Measurements from ENCODE around the gene RPAP3. TPM values are rescaled to one million over a fixed set of nuclear protein-coding genes. Genes with fewer than 3 reads are reported as not detected.
A peak's percentile ranks its signal among the peaks of the same experiment; 100 is the strongest.

RPAP3 gene
- total RNA-seq, 1 donor from 2014 or later: 39.9 TPM

- no peaks in the 10 kb centered on the region for H3K9me3 Mint-ChIP-seq
- no peaks in the 10 kb centered on the region for H3K27me3 Mint-ChIP-seq
- DNase-seq (ENCODE audit: extremely low spot score, unreplicated experiment): no peak
- H3K4me1 Mint-ChIP-seq (ENCODE audit: unreplicated experiment): peaks cover 23% of the 10 kb centered on the region
- H3K4me3 Mint-ChIP-seq: no peak overlapping the region
- no peak for TF ChIP-seq CTCF (conservative IDR thresholded peaks at IDR 0.05)
- no peak overlapping the region for H3K27ac Mint-ChIP-seq
- H3K36me3 Mint-ChIP-seq: no peaks in the 10 kb centered on the region
Measured at GRCh38 chr12:47744778-47745436, 39.1 kb upstream of the RPAP3 start.

GRCh38 chr12:47744005-47744651 lies 38.3 kb upstream of the RPAP3 start:
- peaks cover 28% of the 10 kb centered on the region for H3K4me1 Mint-ChIP-seq (ENCODE audit: unreplicated experiment)
- peak; percentile 66 for TF ChIP-seq CTCF (conservative IDR thresholded peaks at IDR 0.05)
- no peak overlapping the region for H3K4me3 Mint-ChIP-seq
- H3K27ac Mint-ChIP-seq: peak overlapping the region; percentile 34
- no peak for DNase-seq (ENCODE audit: extremely low spot score, unreplicated experiment)
- no peaks in the 10 kb centered on the region for H3K27me3 Mint-ChIP-seq
- no peaks in the 10 kb centered on the region for H3K9me3 Mint-ChIP-seq
- no peaks in the 10 kb centered on the region for H3K36me3 Mint-ChIP-seq

GRCh38 chr12:47743311-47743860 lies 37.6 kb upstream of the RPAP3 start:
- TF ChIP-seq CTCF (conservative IDR thresholded peaks at IDR 0.05): no peak
- no peaks in the 10 kb centered on the region for H3K9me3 Mint-ChIP-seq
- H3K4me3 Mint-ChIP-seq: no peak overlapping the region
- DNase-seq (ENCODE audit: extremely low spot score, unreplicated experiment): no peak
- peaks cover 28% of the 10 kb centered on the region for H3K4me1 Mint-ChIP-seq (ENCODE audit: unreplicated experiment)
- H3K36me3 Mint-ChIP-seq: no peaks in the 10 kb centered on the region
- no peaks in the 10 kb centered on the region for H3K27me3 Mint-ChIP-seq
- no peak overlapping the region for H3K27ac Mint-ChIP-seq

DNA sequence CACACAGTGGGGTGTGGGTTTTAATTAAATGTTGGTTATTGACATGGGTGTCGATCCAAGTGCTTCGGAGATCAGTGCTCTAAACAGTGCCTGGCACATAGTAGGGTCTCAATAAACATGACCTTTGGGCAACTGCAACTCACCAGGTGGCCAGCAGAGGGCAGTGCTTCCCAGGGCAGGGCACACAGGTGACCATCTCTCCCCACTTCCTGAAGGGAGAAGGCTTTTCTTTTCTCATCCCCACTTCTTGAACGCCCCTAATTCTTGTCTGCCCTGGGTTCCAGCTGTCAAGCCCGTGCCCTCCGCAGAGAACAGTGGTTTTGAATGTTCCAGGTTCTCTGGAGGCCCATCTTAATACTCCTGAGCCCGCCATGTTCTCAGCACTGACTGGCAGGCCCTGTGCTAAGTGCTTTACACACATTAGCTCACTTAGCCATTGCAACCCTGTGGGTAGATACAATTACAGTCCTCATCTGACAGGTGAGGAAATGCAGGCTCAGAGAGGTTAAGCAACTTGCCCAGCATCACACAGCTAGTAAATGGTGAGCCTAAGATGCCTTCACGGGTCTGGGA lies 36.5 kb upstream of the RPAP3 start:
- no peak for DNase-seq (ENCODE audit: extremely low spot score, unreplicated experiment)
- H3K9me3 Mint-ChIP-seq: no peaks in the 10 kb centered on the region
- peaks cover 30% of the 10 kb centered on the region for H3K4me1 Mint-ChIP-seq (ENCODE audit: unreplicated experiment)
- no peaks in the 10 kb centered on the region for H3K27me3 Mint-ChIP-seq
- H3K36me3 Mint-ChIP-seq: no peaks in the 10 kb centered on the region
- H3K27ac Mint-ChIP-seq: peak overlapping the region; percentile 58
- no peak overlapping the region for H3K4me3 Mint-ChIP-seq
- peak; percentile 98 for TF ChIP-seq CTCF (conservative IDR thresholded peaks at IDR 0.05)

- H3K4me3 Mint-ChIP-seq: no peak overlapping the region
- H3K4me1 Mint-ChIP-seq (ENCODE audit: unreplicated experiment): peaks cover 33% of the 10 kb centered on the region
- no peak for TF ChIP-seq CTCF (conservative IDR thresholded peaks at IDR 0.05)
- no peaks in the 10 kb centered on the region for H3K27me3 Mint-ChIP-seq
- no peaks in the 10 kb centered on the region for H3K9me3 Mint-ChIP-seq
- H3K36me3 Mint-ChIP-seq: no peaks in the 10 kb centered on the region
- no peak overlapping the region for H3K27ac Mint-ChIP-seq
- no peak for DNase-seq (ENCODE audit: extremely low spot score, unreplicated experiment)
Measured at GRCh38 chr12:47741340-47741703, 35.5 kb upstream of the RPAP3 start.
